K562 (cell line): ENCODE results near the gene GAP43. TPM values are rescaled to one million over a fixed set of nuclear protein-coding genes. Genes with fewer than 3 reads are reported as not detected.

Experiments used
- ATAC-seq: fragments of 200-7000 bp; cut with Tn5 transposase; 3 replicates; pipeline ENCODE4 v1.9.1; 2020; ENCODE audit warnings: moderate library complexity
- BruUV-seq: library from RNA; stranded (reverse); fragments of 400-500 nt; replicated peaks from 2 replicates; lab custom pipeline; 2021; lab: Mats Ljungman, UMichigan
- CTCF ChIA-PET: fragments of 300-600 bp; formaldehyde crosslinking; extraction: SDS; loops from one replicate; lab custom pipeline; 2021; ENCODE audit warnings: low intra/inter-chr PET ratio; lab: Yijun Ruan, JAX
- POLR2A ChIA-PET: fragments of 300-600, 350-650 bp; sonication (Branson Sonifier 250); formaldehyde crosslinking; extraction: SDS; loops from one replicate; lab custom pipeline; 2021; ENCODE audit warnings: antibody characterized with exemption, inconsistent platforms; lab: Yijun Ruan, JAX
- DNase-seq, 4 experiments: peaks; one replicate each; pipeline versions ENCODE4 v3.0.0 to v3.0.0-alpha.2; 2011 to 2018; ENCODE audit warnings: low spot score in 3 of 4, mixed read lengths in 3 of 4; ENCODE audit errors: extremely low read depth in 1 of 4
- FAIRE-seq: peaks from 2 replicates; lab custom pipeline; 2011; peaks lifted over from hg19 to GRCh38; lab: Jason Lieb, UNC
- H2AFZ ChIP-seq: 2 replicates; pipeline ENCODE4 v1.6.0; 2011; ENCODE audit warnings: low read depth, low read length, control low read depth, inconsistent platforms
- H3K27ac ChIP-seq: fragments of 200-600 bp; 3 replicates; pipeline ENCODE4 v1.8.0; 2011; ENCODE audit warnings: low read depth, mild to moderate bottlenecking, control low read depth, inconsistent platforms, low read length, moderate library complexity, mixed read lengths; ENCODE audit errors: extremely low read depth
- H3K27me3 ChIP-seq, 2 experiments: fragments of 300-600 bp in 1 of 2; 2 replicates in 1 of 2; 3 replicates in 1 of 2; pipeline versions ENCODE4 v1.6.0 to v1.8.0; 2011; ENCODE audit warnings: inconsistent platforms in 2 of 2, low read length in 2 of 2, mild to moderate bottlenecking in 1 of 2, mixed read lengths in 1 of 2, moderate library complexity in 1 of 2; ENCODE audit not compliant: control insufficient read depth in 2 of 2, insufficient read depth in 2 of 2
- H3K36me3 ChIP-seq: fragments of 300-600 bp; 3 replicates; pipeline ENCODE4 v1.8.0; 2011; ENCODE audit warnings: mild to moderate bottlenecking, low read length, inconsistent platforms; ENCODE audit not compliant: control insufficient read depth, insufficient read depth
- H3K4me1 ChIP-seq, 2 experiments: fragments of 200-600 bp in 1 of 2; replicated peaks in 1 of 2; 2 replicates in 1 of 2; 3 replicates in 1 of 2; pipeline versions ENCODE4 v1.5.1 to v1.8.0; 2011; ENCODE audit warnings: inconsistent platforms in 2 of 2, low read length in 2 of 2, mild to moderate bottlenecking in 1 of 2, mixed read lengths in 1 of 2, moderate library complexity in 1 of 2; ENCODE audit not compliant: control insufficient read depth in 2 of 2, insufficient read depth in 2 of 2
- H3K4me2 ChIP-seq: 2 replicates; pipeline ENCODE4 v1.6.1; 2011; ENCODE audit warnings: low read length, control low read depth, inconsistent platforms, mixed read lengths; ENCODE audit not compliant: insufficient read depth
- H3K4me3 ChIP-seq: fragments of 200-600 bp; sonication (generic), shearing (Covaris generic); 2 replicates; pipeline ENCODE4 v1.5.1; 2016; ENCODE audit warnings: control low read depth, inconsistent platforms
- H3K79me2 ChIP-seq: fragments of 200-600 bp; 3 replicates; pipeline ENCODE4 v1.8.0; 2011; ENCODE audit warnings: low read length, inconsistent platforms; ENCODE audit not compliant: control insufficient read depth, insufficient read depth
- H3K9ac ChIP-seq, 2 experiments: 2 replicates each; pipeline versions ENCODE4 v1.6.0 to v1.6.1; 2011; ENCODE audit warnings: low read depth in 2 of 2, low read length in 2 of 2, control low read depth in 1 of 2, inconsistent platforms in 1 of 2, mild to moderate bottlenecking in 1 of 2, mixed read lengths in 1 of 2; ENCODE audit not compliant: insufficient read depth in 1 of 2
- H3K9me1 ChIP-seq: one replicate; pipeline ENCODE4 v1.6.0; 2011; ENCODE audit warnings: inconsistent platforms, mild to moderate bottlenecking, low read length, moderate library complexity; ENCODE audit not compliant: control insufficient read depth, insufficient read depth
- H3K9me3 ChIP-seq: replicated peaks from 2 replicates; pipeline ENCODE4 v1.5.1; 2011; ENCODE audit warnings: low read depth, low read length, inconsistent platforms; ENCODE audit not compliant: control insufficient read depth, insufficient read depth
- H4K20me1 ChIP-seq: replicated peaks from 2 replicates; pipeline ENCODE4 v1.6.1; 2011; ENCODE audit warnings: low read length, inconsistent platforms, mixed read lengths; ENCODE audit not compliant: control insufficient read depth, insufficient read depth
- CREBBP ChIP-seq: IDR thresholded peaks from one replicate; pipeline ENCODE4 v1.6.1; 2012; ENCODE audit warnings: low read depth, mild to moderate bottlenecking, control low read depth, inconsistent platforms, low read length
- NCOA1 ChIP-seq: fragments of 450-650 bp; IDR thresholded peaks from 2 replicates; pipeline ENCODE4 v1.6.1; 2016; ENCODE audit warnings: low read depth
- SRF ChIP-seq, 2 experiments: fragments of 250-450, 450-650 bp in 1 of 2; sonication (Bioruptor Pico) in 1 of 2; sonication (generic) in 1 of 2; formaldehyde crosslinking; IDR thresholded peaks; 2 replicates each; pipeline versions ENCODE4 v1.5.0 to v1.5.1; 2020 to 2022; ENCODE audit warnings: mild to moderate bottlenecking in 1 of 2, missing genetic modification reagents in 1 of 2
- ZNF696 ChIP-seq: fragments of 250-450 bp; sonication (Bioruptor Pico); conservative IDR thresholded peaks from 2 replicates; pipeline ENCODE4 v1.4.0; 2020; ENCODE audit warnings: mild to moderate bottlenecking, moderate library complexity
- ZNF79 ChIP-seq: fragments of 250-450 bp; sonication (Bioruptor Pico); IDR thresholded peaks from 2 replicates; pipeline ENCODE4 v1.4.0; 2020; ENCODE audit warnings: low read depth, mild to moderate bottlenecking, moderate library complexity
- WGBS: fragments of 100-300 bp; shearing (Covaris generic); methylation state at CpG from one replicate; pipeline ENCODE4 v1.1.6; 2016; ENCODE audit warnings: low coverage, mixed read lengths; ENCODE audit not compliant: insufficient coverage; ENCODE audit errors: missing lambda C conversion rate; 5-methylcytosine and 5-hydroxymethylcytosine counted together
- in situ Hi-C: fragments of 300-500 bp; cut with MboI; formaldehyde crosslinking; loops from 4 replicates; pipeline ENCODE4 v1.15.0; 2018; ENCODE audit warnings: inconsistent platforms, mixed read lengths
- intact Hi-C: fragments of 100-400 bp; cut with micrococcal nuclease; formaldehyde crosslinking; loops from 2 replicates; pipeline ENCODE4 v1.14.2; 2022
- polyA plus RNA-seq, 8 experiments: library from polyadenylated mRNA; depleted of rRNA in 4 of 8; stranded (reverse) in 5 of 8; unstranded in 3 of 8; fragments of >200 nt; fragmentation: Nextera tagmentation in 2 of 8; fragmentation: Illumina TruSeq in 1 of 8; extraction: Ambion mirVana in 2 of 8; extraction: Trizol in 1 of 8; gene quantifications; 2 replicates each; pipeline versions ENCODE4 v1.2.1 to v1.2.3, GENCODE V29; 2011 to 2014; ENCODE audit warnings: inconsistent platforms in 1 of 8, missing spikeins in 1 of 8
- total RNA-seq, 7 experiments: library from RNA; depleted of rRNA in 6 of 7; stranded (reverse); fragments of >200 nt in 6 of 7; fragmentation: Illumina TruSeq in 2 of 7; extraction: Trizol in 2 of 7; gene quantifications; 2 replicates each; pipeline versions ENCODE4 v1.2.1 to v1.2.3, GENCODE V29; 2011 to 2021; ENCODE audit warnings: low replicate concordance in 1 of 7
- TF ChIP-seq, protein P1 (sequence below): fragments of 200-400 bp; formaldehyde crosslinking; IDR thresholded peaks from 2 replicates; pipeline ENCODE4 v1.6.1; 2017; ENCODE audit warnings: mild to moderate bottlenecking, low read depth, low read length, moderate library complexity

Gene GAP43
- total and polyA plus RNA-seq, 9 of the 15 experiments (the other 6 are each of a cell fraction or from before 2014, with no cell fraction given): 0.04 to 0.11 (median 0.09) TPM; not detected in 6

DNA sequence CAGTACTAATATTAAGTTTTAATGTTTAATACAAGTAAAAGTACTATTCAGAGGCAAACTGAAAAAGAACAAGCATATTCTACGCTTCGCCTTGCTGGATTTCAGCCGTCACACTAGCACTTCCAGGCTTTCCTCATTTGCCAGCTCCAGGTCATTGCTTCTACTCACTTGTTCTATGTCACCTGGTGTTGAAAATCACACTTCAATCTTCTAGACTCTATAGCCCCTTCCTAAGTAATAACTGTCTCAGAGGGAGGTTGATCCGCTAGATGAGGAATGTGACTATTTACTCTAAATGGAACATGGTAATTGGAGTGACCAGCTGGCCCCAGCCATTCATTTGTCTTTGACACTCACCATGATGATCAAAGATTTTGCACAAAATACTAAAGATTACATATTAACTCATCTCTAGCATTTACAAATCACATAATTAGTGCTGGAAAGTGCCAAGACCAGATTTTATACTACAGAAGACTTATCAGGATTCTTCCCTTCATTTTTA lies 92.0 kb downstream of the GAP43 start:
- Histone ChIP-seq H3K4me2 (no peak overlapping the region), H3K4me3 (no peak overlapping the region), H3K27me3 (no peaks in the 10 kb centered on the region), H3K36me3 (no peaks in the 10 kb centered on the region), H3K79me2 (no peaks in the 10 kb centered on the region), H3K9ac (no peak overlapping the region), H2AFZ (no peak overlapping the region), H3K9me3 (no peaks in the 10 kb centered on the region), H3K4me1 (no peaks in the 10 kb centered on the region), H4K20me1 (no peaks in the 10 kb centered on the region), H3K27ac (no peak overlapping the region), H3K9me1 (no peaks in the 10 kb centered on the region)
- ChIA-PET CTCF (no interaction called here), POLR2A (interaction anchor here (0.7 kb wide), 1 partner anchor 274 kb away, joined by 3 read pairs; no protein-coding TSS in a partner anchor)
- 51% methylated on average over 3 of the region's 4 CpGs for WGBS
- in situ Hi-C loops (no loop called here), intact Hi-C loops (no loop called here)
- FAIRE-seq (no peak), DNase-seq (no peak), ATAC-seq (no peak)
- BruUV-seq: no TSS peak
- TF ChIP-seq, protein P1, sequence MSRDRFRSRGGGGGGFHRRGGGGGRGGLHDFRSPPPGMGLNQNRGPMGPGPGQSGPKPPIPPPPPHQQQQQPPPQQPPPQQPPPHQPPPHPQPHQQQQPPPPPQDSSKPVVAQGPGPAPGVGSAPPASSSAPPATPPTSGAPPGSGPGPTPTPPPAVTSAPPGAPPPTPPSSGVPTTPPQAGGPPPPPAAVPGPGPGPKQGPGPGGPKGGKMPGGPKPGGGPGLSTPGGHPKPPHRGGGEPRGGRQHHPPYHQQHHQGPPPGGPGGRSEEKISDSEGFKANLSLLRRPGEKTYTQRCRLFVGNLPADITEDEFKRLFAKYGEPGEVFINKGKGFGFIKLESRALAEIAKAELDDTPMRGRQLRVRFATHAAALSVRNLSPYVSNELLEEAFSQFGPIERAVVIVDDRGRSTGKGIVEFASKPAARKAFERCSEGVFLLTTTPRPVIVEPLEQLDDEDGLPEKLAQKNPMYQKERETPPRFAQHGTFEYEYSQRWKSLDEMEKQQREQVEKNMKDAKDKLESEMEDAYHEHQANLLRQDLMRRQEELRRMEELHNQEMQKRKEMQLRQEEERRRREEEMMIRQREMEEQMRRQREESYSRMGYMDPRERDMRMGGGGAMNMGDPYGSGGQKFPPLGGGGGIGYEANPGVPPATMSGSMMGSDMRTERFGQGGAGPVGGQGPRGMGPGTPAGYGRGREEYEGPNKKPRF: no peak
- TF ChIP-seq ZNF79 (CRISPR knock-in tag) (no peak), NCOA1 (no peak), CREBBP (no peak), SRF (CRISPR knock-in tag; IDR thresholded peaks at IDR 0.05) (no peak), ZNF696 (CRISPR knock-in tag) (no peak)
